ENCODE measurements around the gene COX6B1.

DNA sequence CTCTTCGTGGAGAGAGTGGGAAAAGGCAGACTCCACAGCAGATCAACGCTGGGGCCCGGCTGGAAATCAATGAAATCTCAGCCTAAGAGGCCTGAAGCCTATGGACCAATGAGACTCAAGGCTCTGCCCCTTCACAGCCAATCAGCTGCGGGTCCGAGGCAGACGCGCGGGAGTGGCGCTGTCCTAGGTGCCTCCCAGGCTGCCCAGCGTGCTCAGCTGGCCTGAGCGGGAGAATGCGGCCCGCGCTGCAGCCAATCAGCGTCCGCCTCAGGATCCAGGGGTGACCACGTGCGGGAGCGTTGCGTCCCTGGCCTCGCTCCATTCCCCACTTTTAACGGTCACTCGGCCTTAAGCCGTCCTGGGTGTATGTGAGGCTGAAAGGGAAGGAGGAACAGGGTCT, 56.1 kb downstream of the COX6B1 start, which contains the start of gene ZBTB32:
- no peak for TF ChIP-seq POLR2A (IDR thresholded peaks at IDR 0.05; ENCODE audit: low read depth, low read length)
- TF ChIP-seq TAF1 (IDR thresholded peaks at IDR 0.05; ENCODE audit: low read depth, low read length): no peak
- no peak for TF ChIP-seq POLR2AphosphoS5 (IDR thresholded peaks at IDR 0.05; ENCODE audit: low read depth, low read length)
- no peak for TF ChIP-seq SPI1 (IDR thresholded peaks at IDR 0.05; ENCODE audit: low read depth, low read length)
